Endothelial cell of umbilical vein (primary cell): ENCODE data around the gene ZSCAN29. TPM values are rescaled to one million over a fixed set of nuclear protein-coding genes. Genes with fewer than 3 reads are reported as not detected.

Experiments
- BruUV-seq: library from RNA; stranded (reverse); fragments of 400-500 nt; replicated peaks from 2 replicates; lab custom pipeline; 2021; lab: Mats Ljungman, UMichigan
- CTCF ChIA-PET: fragments of 300-600, 350-600 bp; sonication (Branson Sonifier 250); formaldehyde crosslinking; loops from one replicate; lab custom pipeline; 2021; ENCODE audit warnings: antibody characterized with exemption, inconsistent platforms; lab: Charles Lee
- POLR2A ChIA-PET: fragments of 300-600, 350-600 bp; sonication (Branson Sonifier 250); formaldehyde crosslinking; loops from one replicate; lab custom pipeline; 2021; ENCODE audit warnings: antibody characterized with exemption, inconsistent platforms; lab: Charles Lee
- DNase-seq: peaks from one replicate; pipeline ENCODE4 v3.0.0-alpha.2; 2011; ENCODE audit warnings: low read depth, low spot score
- FAIRE-seq: peaks from 2 replicates; lab custom pipeline; 2011; peaks lifted over from hg19 to GRCh38; lab: Jason Lieb, UNC
- H2AFZ ChIP-seq: 2 replicates; pipeline ENCODE4 v1.6.0; 2012; ENCODE audit warnings: low read depth, low read length, control low read depth, inconsistent platforms
- H3K27ac ChIP-seq: 2 replicates; pipeline ENCODE4 v1.5.1; 2011; ENCODE audit warnings: low read depth, mild to moderate bottlenecking, control low read depth, low read length, moderate library complexity; ENCODE audit not compliant: insufficient read depth
- H3K27me3 ChIP-seq, 2 experiments: 2 replicates each; pipeline versions ENCODE4 v1.6.0 to v1.6.1; 2011; ENCODE audit warnings: low read length in 2 of 2, mixed read lengths in 1 of 2; ENCODE audit not compliant: control insufficient read depth in 2 of 2, insufficient read depth in 2 of 2
- H3K36me3 ChIP-seq, 2 experiments: 2 replicates in 1 of 2; 3 replicates in 1 of 2; pipeline ENCODE4 v1.5.1; 2011; ENCODE audit warnings: low read length in 2 of 2, mild to moderate bottlenecking in 1 of 2, moderate library complexity in 1 of 2; ENCODE audit not compliant: control insufficient read depth in 2 of 2, insufficient read depth in 2 of 2; ENCODE audit errors: extremely low read depth in 1 of 2
- H3K4me1 ChIP-seq: 3 replicates; pipeline ENCODE4 v1.5.1; 2011; ENCODE audit warnings: mild to moderate bottlenecking, low read length; ENCODE audit not compliant: control insufficient read depth, insufficient read depth; ENCODE audit errors: extremely low read depth
- H3K4me2 ChIP-seq: 2 replicates; pipeline ENCODE4 v1.6.1; 2011; ENCODE audit warnings: low read length, control low read depth, mixed read lengths; ENCODE audit not compliant: insufficient read depth
- H3K4me3 ChIP-seq, 3 experiments: fragments of 200-600 bp in 1 of 3; sonication (generic), shearing (Covaris generic) in 1 of 3; replicated peaks in 1 of 3; 2 replicates each; pipeline ENCODE4 v1.5.1; 2011 to 2016; ENCODE audit warnings: control low read depth in 3 of 3, low read length in 3 of 3, mild to moderate bottlenecking in 2 of 3, inconsistent platforms in 1 of 3, low read depth in 1 of 3, moderate library complexity in 1 of 3; ENCODE audit not compliant: insufficient read depth in 1 of 3
- H3K79me2 ChIP-seq: 2 replicates; pipeline ENCODE4 v1.6.0; 2012; ENCODE audit warnings: low read length, inconsistent platforms; ENCODE audit not compliant: control insufficient read depth, insufficient read depth
- H3K9ac ChIP-seq: replicated peaks from 2 replicates; pipeline ENCODE3; 2011; ENCODE audit warnings: low read length, control low read depth; ENCODE audit not compliant: insufficient read depth; ENCODE audit errors: extremely low read depth
- H3K9me1 ChIP-seq: replicated peaks from 3 replicates; pipeline ENCODE4 v1.6.0; 2011; ENCODE audit warnings: mild to moderate bottlenecking, low read length; ENCODE audit not compliant: control insufficient read depth, insufficient read depth; ENCODE audit errors: extremely low read depth
- H3K9me3 ChIP-seq: replicated peaks from 2 replicates; pipeline ENCODE4 v1.5.1; 2012; ENCODE audit warnings: low read length, inconsistent platforms; ENCODE audit not compliant: control insufficient read depth, insufficient read depth
- H4K20me1 ChIP-seq: replicated peaks from 2 replicates; pipeline ENCODE3; 2011; ENCODE audit warnings: mild to moderate bottlenecking, low read length; ENCODE audit not compliant: control insufficient read depth, insufficient read depth; ENCODE audit errors: extremely low read depth
- EZH2 ChIP-seq: IDR thresholded peaks from 2 replicates; pipeline ENCODE4 v1.6.1; 2012; ENCODE audit warnings: borderline replicate concordance, low read depth, mild to moderate bottlenecking, moderate library complexity, low read length, inconsistent platforms; ENCODE audit not compliant: severe bottlenecking
- FOS ChIP-seq: IDR thresholded peaks from 2 replicates; pipeline ENCODE4 v1.6.1; 2011; ENCODE audit warnings: mild to moderate bottlenecking, low read length, moderate library complexity, borderline replicate concordance; ENCODE audit not compliant: insufficient read depth
- GATA2 ChIP-seq: IDR thresholded peaks from 2 replicates; pipeline ENCODE4 v1.7.0; 2011; ENCODE audit warnings: low read depth, mild to moderate bottlenecking, moderate library complexity, mixed read lengths, low read length; ENCODE audit not compliant: insufficient read length, insufficient read depth
- JUN ChIP-seq: IDR thresholded peaks from 2 replicates; pipeline ENCODE4 v1.6.1; 2011; ENCODE audit warnings: borderline replicate concordance, low read depth; ENCODE audit not compliant: insufficient read length, insufficient read depth
- MYC ChIP-seq: IDR thresholded peaks from one replicate; pipeline ENCODE4 v1.6.1; 2011; ENCODE audit warnings: mild to moderate bottlenecking, low read depth, low read length
- POLR2A ChIP-seq: IDR thresholded peaks from 2 replicates; pipeline ENCODE4 v1.6.1; 2012; ENCODE audit warnings: low read depth, mild to moderate bottlenecking, control low read depth, low read length
- POLR2AphosphoS5 ChIP-seq: IDR thresholded peaks from 2 replicates; pipeline ENCODE4 v1.6.1; 2012; ENCODE audit warnings: low read depth, mild to moderate bottlenecking, control low read depth, low read length, moderate library complexity; ENCODE audit not compliant: insufficient read depth
- dilution Hi-C: fragments of 300-500 bp; cut with MboI; formaldehyde crosslinking; loops from one replicate; pipeline ENCODE4 v1.15.0; 2019; ENCODE audit warnings: low sequenced_read_pairs; ENCODE audit not compliant: extremely low pct_ligation_motif_present
- intact Hi-C: fragments of 100-400 bp; cut with micrococcal nuclease; formaldehyde crosslinking; loops from one replicate; pipeline ENCODE4 v1.10.0; 2022
- polyA plus RNA-seq, 4 experiments: library from polyadenylated mRNA; depleted of rRNA in 3 of 4; stranded (reverse) in 3 of 4; unstranded in 1 of 4; fragments of >200 nt; gene quantifications; 2 replicates each; pipeline versions ENCODE4 v1.2.1 to v1.2.3, GENCODE V29; 2011 to 2012; ENCODE audit warnings: missing spikeins in 1 of 4
- total RNA-seq: library from RNA; stranded (reverse); gene quantifications from 2 replicates; pipeline ENCODE4 v1.2.3, GENCODE V29; 2021
- TF ChIP-seq, protein P1 (sequence below), 2 donors: IDR thresholded peaks; 1 replicate in 1 of 2; 2 replicates in 1 of 2; pipeline ENCODE4 v1.5.1; 2011; ENCODE audit warnings: low read length in 2 of 2, mild to moderate bottlenecking in 2 of 2, moderate library complexity in 2 of 2, control low read depth in 1 of 2, inconsistent platforms in 1 of 2, low read depth in 1 of 2; ENCODE audit not compliant: insufficient read depth in 1 of 2; ENCODE audit errors: extremely low read depth in 1 of 2
- TF ChIP-seq, protein P2 (sequence below): IDR thresholded peaks from 2 replicates; pipeline ENCODE4 v1.6.1; 2011; ENCODE audit not compliant: insufficient read depth, insufficient read length

Gene ZSCAN29
- total and polyA plus RNA-seq, 2 donors (not counting 3 experiments of a cell fraction or from before 2014, with no cell fraction given): 3.7 to 15.7 TPM

DNA sequence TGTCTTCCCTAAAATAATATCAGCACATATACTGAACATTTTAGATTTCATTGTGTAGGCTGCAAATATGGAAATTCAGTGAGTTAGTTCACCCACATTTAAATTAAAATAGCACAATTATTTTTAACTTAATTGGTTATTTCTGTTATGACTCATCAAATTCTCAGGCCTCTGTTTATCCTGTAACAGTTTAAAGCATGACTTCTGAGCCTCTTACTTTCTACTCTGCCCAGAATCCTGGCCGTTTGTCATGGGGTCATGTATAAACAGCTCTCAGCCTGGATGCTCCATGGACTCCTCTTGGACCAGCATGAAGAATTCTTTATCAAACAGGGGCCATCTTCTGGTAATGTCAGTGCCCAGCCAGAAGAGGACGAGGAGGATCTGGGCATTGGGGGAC, 12.2 kb upstream of the ZSCAN29 start:
- no peaks in the 10 kb centered on the region for H3K9me1 ChIP-seq
- H3K4me2 ChIP-seq: no peak overlapping the region
- H3K79me2 ChIP-seq: no peaks in the 10 kb centered on the region
- TF ChIP-seq POLR2AphosphoS5 (no peak), GATA2 (no peak), JUN (no peak), MYC (no peak), EZH2 (no peak), FOS (no peak), POLR2A (no peak)
- TF ChIP-seq, protein P1, sequence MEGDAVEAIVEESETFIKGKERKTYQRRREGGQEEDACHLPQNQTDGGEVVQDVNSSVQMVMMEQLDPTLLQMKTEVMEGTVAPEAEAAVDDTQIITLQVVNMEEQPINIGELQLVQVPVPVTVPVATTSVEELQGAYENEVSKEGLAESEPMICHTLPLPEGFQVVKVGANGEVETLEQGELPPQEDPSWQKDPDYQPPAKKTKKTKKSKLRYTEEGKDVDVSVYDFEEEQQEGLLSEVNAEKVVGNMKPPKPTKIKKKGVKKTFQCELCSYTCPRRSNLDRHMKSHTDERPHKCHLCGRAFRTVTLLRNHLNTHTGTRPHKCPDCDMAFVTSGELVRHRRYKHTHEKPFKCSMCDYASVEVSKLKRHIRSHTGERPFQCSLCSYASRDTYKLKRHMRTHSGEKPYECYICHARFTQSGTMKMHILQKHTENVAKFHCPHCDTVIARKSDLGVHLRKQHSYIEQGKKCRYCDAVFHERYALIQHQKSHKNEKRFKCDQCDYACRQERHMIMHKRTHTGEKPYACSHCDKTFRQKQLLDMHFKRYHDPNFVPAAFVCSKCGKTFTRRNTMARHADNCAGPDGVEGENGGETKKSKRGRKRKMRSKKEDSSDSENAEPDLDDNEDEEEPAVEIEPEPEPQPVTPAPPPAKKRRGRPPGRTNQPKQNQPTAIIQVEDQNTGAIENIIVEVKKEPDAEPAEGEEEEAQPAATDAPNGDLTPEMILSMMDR (IDR thresholded peaks at IDR 0.05; ENCODE audit: extremely low read depth in 1 of 2, insufficient read depth in 1 of 2, low read depth in 1 of 2, low read length in 2 of 2): no peak
- TF ChIP-seq, protein P2, sequence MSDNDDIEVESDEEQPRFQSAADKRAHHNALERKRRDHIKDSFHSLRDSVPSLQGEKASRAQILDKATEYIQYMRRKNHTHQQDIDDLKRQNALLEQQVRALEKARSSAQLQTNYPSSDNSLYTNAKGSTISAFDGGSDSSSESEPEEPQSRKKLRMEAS: no peak
- intact Hi-C loops (no loop called here), dilution Hi-C loops (no loop called here)
- no peaks in the 10 kb centered on the region for H3K27me3 ChIP-seq
- H3K36me3 ChIP-seq: peaks cover 4 to 6% of the 10 kb centered on the region in 2 experiments
- H3K9me3 ChIP-seq: no peaks in the 10 kb centered on the region
- no peaks in the 10 kb centered on the region for H4K20me1 ChIP-seq
- DNase-seq (no peak), FAIRE-seq (no peak)
- H3K9ac ChIP-seq: no peak overlapping the region
- ChIA-PET POLR2A (no interaction called here), CTCF (no interaction called here)
- H2AFZ ChIP-seq: no peak overlapping the region
- no TSS peak for BruUV-seq
- no peak overlapping the region for H3K4me3 ChIP-seq
- H3K27ac ChIP-seq: no peak overlapping the region
- no peaks in the 10 kb centered on the region for H3K4me1 ChIP-seq
